GM19025 (cell line): ENCODE measurements around the gene TMEM255B.
"Not testable (repeated sequence)": the region's sequence is repeated elsewhere in the genome, so short reads cannot be mapped to it uniquely, and the experiment has no call there.

Experiments
- ATAC-seq: cut with Tn5 transposase; IDR thresholded peaks from one replicate; pipeline ENCODE4 v1.9.1; 2021; ENCODE audit warnings: mild to moderate bottlenecking, low read depth, moderate library complexity; ENCODE audit not compliant: unreplicated experiment

TMEM255B gene

DNA sequence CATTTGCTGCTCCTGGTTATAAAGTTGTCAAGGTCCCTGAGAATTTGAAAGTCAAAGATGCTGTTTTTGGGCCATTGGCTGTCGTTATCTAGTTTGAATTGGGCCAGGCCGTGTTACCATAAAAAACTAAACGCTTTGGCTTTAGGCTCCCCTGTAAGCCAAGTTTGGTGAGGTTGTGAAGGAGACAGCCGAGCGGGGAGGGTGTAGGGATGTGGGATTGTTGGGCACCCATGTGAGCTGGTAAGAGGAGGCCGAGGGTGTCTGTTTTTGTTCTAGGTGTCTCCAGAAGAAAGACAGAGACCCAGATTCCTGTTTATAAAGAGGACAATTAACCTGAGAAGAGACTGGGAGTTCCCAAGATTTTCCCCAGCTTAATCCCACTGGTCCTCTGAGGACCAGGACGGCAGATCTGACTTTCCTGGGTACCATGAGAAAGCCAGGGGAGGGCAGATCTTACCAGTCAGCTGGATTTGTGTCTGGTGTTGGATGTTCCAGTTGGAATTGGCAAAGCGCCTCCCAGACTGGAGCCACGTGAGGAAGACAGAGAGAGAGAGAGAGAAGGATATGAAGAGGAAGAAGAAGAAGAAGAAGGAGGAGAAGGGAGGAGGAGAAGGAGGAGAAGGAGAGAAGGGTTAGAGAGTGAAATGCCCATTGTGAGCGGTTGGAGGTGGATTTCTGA is 25.1 kb downstream of the TMEM255B start:
- no peak for ATAC-seq

DNA sequence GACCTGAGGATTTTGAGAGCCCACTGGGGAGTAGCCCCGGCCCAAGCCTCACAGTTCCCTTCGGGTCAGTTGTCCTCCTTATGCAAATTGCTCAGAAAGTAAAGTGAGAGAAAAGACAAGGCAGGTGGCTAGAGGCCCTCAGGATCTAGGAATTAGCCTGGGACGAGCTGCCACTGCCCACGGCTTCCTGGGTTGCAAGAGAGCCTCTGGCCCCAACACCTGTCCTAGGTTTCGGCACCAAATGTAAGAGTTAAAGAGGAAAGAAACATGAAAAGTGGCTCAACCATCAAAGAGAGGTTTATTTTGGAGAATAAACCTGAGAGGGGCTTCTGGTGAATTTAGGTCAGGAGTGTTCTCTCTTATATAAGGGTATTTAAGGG is 25.6 kb downstream of the TMEM255B start:
- ATAC-seq, result no peak

DNA sequence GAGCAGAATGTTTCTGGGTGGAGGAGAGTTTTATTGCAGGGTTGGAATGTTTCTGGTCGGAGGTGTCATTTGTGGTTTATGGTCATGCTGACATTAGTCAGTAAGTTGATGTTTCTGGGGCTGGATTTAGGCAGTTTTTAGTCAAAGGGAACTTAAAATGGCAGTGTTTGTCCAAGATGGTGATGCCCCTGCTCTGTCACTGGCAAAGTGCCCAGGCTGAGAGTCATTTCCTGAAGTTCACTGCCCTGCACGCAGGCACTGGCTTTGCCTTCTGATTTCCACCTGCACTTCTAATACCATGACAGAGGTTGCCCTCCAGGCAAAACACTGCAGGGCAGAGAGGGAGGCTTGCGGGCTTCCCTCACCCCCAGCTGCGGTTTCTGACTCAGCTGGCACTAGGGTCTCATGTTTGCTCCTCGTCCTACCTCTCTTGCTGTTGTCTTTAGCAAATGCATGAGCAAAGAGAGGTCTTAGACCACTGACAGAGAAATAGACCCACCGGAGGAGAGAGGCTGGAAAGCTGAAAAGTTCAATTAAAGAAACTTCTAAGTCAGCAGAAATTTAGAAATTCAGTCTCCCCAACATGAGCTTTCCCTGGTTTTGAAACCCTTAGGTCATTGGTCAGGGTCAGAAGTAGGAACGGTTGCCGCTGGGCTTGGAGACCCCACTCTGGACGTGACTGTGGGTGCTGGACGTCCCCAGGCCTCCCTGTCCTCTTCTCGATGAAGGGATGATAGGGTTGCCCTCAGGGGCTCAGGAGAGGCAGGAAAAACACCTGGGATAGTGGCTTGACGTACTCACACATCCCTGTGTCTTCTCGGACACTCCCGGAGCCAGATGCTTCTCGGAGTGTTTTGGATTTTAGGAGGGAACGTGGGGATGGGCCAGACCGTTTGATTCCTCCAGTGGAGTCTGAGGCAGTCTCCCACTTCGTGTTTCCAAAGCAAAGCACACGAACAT is 26.3 kb downstream of the TMEM255B start:
- ATAC-seq, result no peak

DNA sequence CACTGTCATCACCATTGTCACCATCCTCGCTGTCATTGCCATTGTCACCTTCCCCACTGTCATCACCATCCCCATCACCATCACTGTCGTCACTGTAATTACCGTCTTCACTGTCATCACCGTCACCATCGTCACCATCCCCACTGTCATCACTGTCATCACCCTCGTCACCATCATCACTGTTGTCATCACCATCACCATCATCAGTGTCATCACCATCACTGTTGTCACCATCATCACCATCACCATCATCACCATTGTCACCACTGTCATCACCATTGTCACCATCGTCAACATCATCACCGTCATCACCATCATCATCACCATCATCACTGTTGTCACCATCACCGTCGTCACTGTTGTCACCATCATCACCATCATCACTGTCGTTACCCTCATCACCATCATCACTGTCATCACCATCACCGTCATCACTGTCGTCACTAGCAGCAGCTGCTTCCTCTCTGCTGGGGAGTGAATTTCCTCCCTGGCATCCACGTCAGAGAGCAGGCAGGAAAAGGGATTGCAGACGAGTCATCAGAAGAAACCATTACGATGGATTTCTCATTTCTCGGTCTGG is 27.3 kb downstream of the TMEM255B start:
- ATAC-seq, result no peak

DNA sequence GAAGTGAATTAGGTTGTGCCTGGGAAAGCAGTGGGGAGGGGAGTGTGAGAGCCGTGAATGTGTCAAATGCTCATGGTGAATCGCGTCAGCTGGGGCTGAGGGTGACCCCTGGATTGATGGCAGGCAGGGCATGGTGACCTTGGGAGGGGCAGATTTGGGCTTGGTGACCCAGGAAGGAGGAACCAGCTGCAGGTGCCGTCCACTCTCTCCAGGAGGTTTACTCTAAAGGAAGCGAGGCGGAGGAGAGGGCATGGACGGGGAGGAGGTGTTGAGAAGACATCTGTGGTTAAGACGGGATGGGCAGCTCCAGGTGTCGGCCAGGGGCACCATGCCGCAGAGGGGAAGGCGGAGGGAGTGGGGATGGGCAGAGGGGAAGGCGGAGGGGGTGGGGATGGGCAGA is 28.7 kb downstream of the TMEM255B start:
- no peak for ATAC-seq

DNA sequence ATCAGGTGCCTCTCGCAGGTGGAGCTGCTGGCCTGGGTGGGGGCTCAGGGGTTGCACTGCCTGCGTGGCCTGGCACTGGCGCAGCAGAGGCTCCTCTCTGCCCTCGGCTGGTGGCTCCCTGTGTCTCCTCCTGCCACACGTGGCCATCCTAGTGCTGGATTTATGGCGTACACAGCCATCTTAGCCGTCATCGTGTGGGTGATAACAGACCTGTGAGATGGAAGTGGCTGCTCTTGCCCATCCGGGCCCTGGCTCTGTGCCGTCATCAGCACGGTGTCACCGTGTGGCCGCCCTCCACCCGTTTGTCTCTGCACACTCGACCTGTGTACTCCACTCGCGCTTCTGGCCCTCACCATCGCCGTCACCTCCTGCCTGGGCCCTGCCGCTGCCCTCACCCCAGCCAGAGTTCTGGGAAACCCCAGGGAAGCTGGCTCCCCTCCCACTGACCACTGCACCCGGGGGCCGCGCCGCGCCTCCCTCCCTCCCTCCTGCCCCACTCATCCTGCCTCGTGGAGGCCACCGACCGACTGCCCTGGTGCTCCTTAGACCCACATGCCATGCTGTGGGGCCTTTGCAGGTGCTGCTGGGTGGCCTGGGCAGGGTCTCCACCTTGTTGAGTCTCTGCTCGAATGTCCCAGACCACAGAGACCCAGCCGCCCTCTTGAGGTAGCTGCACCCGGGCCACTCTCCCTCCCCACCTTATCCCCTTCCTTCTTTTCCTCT is 29.5 kb downstream of the TMEM255B start:
- ATAC-seq, result no peak

DNA sequence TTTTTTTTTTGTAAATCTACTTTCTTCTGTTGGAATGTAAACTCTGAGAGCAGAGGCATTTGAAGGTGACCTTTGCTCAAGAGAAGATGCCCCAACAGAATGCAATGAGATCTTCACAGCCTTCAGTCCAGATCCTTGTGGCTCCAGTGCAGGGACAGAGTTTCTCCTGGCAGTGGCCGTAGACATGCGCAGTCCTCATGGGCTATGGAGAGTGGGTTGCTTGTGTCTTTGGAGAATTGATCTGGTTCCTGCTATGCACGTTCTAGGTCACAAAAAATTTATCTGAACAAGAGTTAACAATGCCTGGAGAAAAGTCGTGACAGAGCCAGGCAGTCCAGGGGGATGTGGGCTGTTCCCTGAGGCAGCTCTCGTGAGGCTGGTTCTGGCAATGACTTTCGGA is 30.1 kb downstream of the TMEM255B start:
- ATAC-seq, result no peak

DNA sequence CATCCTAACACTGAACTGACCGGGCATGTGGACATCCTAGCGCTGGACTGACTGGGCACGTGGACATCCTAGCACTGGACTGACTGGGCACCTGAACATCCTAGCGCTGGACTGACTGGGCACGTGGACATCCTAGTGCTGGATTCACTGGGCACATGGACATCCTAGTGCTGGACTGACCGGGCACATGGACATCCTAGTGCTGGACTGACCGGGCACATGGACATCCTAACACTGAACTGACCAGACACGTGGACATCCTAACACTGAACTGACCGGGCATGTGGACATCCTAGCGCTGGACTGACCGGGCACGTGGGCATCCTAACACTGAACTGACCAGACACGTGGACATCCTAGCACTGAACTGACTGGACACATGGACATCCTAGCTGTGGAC is 30.9 kb downstream of the TMEM255B start:
- not testable (repeated sequence) for ATAC-seq

DNA sequence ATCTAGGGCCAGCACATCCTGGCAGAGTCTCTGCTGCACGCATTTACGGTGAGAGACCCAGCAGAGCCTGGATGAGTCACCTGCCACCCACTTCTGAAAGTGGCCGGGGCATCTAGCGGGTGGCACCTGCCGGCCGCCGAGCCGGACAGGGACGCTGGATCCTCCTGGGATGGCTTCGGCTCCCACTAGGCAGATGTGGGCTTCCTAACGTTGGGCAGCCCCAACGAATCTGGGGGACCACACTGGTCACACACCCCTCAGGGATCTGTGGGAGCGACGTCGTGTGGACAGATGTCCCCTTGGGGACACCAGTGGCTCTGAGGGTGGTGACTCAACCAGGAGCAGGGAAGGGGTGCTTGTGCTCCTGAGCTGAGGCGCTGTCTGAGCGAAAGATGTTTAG is 32.2 kb downstream of the TMEM255B start:
- ATAC-seq, result no peak

DNA sequence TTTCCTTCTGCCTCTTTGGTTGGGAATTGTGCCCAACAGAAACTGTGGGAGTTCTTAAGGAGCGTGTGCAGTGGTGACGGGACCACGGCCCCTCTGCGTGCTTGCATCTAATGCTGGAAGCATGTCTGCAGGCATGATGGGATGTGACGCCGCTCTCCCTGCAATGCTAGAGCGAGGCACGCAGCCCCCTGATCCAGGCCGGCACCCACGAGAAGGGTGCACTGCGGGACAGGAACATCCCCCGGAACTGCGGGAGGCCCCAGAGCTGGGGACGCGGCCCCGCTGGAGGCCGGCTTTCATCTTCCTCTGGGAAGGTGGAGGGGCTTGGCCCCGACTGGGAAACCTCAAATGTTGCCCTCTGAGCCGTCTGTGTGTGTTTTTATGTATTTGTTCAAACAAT is 32.7 kb downstream of the TMEM255B start:
- no peak for ATAC-seq

DNA sequence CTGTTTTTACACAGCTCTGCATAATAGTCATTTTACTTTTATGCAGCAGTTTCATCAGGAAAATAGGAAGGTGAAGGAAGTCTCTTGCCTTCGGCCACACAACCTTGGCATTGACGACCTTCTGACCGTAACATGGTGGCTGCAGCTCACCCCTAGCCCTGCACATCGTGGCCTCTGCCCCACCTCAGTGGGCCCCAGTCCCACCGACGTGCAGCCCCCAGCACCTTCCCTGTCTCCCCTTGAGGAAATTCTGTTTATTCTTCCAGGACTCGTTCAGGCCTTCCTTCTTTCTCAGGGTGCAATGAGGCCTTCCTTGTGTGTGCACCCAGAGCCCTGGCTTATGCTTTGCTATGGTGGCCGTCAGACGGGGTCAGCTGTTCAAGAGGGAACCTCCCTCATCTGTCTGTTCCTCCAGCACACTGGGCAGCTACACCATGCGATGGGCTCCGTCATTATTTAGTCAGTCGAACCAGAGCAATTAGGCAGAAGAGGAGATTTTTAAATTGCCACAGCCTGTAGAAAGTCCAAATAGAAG is 33.3 kb downstream of the TMEM255B start:
- ATAC-seq, result no peak

DNA sequence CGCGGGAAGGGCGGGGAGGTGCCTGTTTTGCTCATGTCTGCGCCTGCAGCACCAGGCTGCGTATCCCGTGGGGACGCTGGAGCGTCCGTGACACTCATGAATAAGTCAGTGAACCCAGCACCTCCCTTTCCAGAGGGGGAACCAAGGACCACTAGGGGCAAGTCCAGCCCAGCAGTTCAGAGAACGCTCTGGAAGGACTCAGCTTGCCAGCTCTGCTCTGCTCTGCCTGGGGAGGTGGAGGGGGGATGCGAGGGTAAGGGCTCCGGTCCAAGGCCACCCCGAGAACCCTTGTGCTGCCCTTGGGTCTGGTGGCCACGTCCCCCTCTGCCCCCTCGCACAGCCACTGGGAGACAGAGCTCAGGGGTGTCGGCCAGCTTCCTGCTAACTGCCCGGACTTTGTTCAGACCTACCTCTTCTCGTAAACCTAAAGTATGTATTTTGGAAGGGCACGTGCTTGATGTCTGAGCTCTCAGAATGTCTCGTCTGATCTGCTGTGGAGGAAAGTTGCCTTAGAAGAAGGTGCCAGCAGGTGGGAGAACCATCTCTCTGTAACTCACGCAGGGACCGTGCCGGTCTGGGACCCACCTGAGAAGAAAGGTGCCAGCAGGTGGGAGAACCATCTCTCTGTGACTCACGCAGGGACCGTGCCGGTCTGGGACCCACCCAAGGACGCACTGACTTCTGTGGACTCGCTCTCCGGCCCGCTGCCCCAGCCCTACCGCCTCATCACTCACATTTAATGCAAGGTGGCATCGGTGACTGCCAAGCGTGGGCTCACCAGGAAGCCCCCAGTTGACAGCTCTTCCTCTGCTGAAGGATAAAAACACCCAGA is 34.1 kb downstream of the TMEM255B start:
- ATAC-seq, result no peak

DNA sequence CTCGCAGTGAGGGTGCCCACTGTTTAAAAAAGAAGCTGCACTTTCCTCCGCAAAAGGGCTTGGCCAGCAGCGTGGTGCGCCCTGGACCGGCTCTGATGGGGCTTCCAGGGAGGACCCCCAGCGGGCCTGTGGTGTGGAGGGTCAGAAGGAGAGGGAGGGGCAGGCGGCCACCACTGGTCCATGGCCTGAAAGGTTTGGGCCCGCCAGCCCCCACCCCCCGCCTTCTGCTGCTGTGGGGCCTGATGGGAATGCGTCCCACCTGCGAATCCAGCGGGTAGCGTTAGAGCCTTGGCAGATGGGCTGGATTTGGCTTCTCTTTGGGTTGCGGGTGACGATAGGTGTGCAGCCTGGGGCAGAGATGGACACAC is 34.7 kb downstream of the TMEM255B start:
- no peak for ATAC-seq

DNA sequence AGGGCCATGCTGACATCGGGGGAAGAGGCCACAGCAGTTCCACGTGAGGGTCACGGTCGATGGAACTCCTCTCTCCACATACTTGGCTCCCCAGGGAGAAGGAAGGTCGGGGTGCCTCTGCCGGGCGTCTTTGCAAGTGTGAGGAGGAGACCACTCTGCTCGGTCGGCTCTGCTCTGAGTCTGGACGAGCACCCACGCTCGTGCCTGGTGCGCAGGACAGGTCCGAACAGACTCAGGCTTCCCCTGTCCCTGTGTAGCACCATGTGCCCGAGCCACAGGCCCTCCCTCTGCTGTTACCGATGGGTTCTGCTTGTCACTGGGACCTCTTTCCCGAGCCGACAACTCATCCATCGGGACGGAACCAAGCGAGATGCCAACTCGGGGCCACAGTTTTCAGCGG is 35.1 kb downstream of the TMEM255B start:
- ATAC-seq, result no peak

DNA sequence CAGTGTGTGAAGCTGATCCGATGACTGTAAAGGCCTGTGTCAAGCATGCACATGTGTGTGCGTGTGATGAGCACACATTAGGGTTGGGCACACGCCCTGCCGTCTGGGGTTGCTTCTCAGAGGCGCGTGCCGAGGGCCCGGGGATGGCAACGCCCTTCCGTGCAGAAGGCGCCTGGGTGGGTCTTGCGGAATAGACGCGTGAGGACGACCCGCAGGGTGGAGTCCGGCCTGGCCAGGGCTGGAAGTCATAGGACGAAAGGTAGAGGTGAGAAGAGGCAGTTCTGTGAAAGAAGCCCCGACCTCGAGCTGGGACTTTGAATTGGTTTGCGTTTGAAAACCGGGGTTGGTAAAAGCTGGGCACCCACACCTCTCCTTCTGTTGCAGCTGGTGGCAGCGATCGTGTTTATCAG is 35.7 kb downstream of the TMEM255B start:
- ATAC-seq, result no peak

DNA sequence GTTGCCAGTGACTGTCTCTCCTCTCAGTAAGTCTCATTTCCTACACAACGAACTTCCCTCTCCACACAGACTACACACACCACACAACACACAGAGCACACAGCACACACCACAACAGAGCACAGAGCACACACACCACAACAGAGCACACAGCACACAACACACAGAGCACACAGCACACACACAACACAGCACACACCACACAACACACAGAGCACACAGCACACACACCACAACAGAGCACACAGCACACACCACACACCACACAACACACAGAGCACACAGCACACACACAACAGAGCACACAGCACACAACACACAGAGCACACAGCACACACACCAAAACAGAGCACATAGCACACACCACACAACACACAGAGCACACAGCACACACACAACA is 36.3 kb downstream of the TMEM255B start:
- not testable (repeated sequence) for ATAC-seq

DNA sequence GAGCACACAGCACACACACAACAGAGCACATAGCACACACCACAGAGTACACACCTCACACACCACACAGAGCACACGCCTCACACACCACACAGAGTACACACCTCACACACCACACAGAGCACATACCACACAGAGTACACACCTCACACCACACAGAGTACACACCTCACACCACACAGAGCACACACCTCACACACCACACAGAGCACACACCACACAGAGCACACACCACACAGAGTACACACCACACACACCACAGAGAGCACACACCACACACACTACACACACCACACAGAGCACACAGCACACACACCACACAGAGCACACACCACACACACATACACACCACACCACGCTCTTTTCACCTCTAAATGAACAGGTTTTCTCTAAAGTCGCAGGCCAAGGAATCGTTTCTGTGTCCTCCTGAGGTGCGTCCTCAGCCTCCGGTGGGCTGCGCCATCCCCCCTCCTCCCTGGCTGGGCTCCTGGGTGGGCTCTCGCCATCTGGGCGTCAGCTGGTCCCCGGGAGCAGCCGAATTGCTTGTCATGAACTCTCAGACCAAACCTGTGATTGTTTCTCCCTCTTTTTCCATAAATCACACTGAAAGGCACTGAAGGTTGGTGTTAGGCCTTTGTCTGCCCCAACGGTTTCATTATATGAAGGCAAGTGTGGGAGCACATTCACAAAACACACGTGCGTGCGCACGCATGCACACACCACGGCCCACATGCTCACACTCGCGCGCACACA is 37.4 kb downstream of the TMEM255B start:
- ATAC-seq, result no peak

DNA sequence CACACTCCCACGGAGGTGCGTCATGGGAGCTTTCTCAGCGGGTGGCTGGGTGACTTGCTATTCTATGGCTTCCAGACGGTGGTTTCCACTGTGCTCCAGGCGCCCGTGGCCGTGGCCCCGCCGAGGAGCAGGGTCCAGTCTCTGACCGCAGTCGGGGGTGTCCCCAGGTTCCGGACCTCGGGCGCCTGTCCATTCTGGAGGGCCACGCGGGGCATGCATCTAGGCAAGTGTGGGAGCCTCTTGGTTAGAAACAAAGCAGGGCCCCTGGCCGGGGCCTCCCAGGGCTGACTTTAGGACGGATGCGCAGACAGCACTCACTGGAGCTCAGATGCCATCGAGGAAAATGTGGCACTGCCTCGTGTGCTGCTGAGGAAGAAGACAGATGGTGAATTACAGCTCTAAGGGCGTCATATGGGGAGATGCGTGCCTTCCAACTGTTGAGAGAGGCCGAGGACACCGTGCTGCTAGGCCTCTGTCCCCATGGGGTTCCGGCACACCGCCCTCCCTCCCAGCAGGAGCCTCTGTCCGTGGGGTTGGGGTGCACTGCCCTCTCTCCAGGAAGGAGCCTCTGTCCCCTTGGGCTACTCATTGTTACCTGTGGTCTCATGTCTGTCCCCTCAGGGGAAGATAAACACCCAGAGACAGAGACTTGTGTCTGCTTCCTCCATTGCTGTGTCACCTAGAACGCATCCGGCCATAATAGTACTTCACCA is 38.1 kb downstream of the TMEM255B start:
- ATAC-seq, result no peak
